GM21367 (cell line): ENCODE data around the gene ATAD3B.
"Not testable (repeated sequence)": the region's sequence is repeated elsewhere in the genome, so short reads cannot be mapped to it uniquely, and the experiment has no call there.

Source experiments
- ATAC-seq: cut with Tn5 transposase; IDR thresholded peaks from one replicate; pipeline ENCODE4 v1.9.1; 2021; ENCODE audit not compliant: unreplicated experiment

ATAD3B gene

DNA sequence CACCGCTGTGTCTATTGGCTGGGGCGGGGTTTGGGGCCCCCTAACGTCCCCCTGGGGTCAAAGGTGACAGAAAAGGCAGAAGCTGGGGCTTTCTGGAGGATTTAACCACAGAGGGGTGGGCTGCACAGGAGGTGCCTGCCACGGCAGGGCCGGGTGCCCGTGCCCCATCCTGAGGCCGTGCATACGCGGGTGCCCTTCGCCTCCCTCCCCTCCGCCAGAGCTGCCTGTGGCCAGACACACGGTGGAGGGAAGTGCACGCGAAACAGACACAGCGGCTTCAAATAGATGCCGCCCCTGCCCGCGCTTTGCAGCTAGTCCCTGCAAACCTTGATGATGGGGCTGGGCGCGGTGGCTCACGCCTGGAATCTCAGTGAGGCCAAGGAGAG is 37.9 kb downstream of the ATAD3B start:
- ATAC-seq, result not testable (repeated sequence)

- no peak for ATAC-seq
Measured at GRCh38 chr1:1510912-1511532, 39.5 kb downstream of the ATAD3B start.

DNA sequence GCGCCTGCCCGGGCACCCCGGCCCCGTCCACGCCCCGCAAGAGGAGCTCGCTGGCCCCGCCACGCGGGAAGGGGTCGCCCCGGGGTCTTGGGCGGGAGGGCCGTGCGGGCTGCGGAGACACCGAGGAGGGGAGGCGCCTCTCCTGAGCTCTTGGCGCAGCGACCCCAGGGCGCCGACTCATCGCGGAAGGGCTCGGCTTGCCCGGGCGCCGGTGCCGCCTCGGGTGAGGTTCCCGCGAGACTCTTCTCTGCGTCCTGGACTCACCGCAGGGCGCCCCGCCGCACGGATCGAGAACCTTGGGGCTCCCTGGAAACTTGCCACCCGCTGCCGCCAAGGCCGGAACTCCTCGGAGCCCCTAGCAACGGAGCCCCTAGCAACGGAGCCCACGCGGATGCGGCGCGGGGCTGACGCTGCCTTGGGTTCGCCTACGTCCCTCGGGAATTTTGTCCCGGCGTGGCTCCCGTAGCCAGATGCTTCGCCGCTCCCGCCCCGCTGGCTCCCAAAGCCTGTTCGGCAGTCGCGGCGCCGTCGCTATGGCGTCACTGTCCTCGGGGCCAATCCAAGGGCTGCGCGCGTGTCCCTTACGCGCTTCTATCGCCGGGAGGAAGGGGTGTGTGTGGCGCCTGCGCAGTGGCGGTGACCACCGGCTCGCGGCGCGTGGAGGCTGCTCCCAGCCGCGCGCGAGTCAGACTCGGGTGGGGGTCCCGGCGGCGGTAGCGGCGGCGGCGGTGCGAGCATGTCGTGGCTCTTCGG is 40.1 kb downstream of the ATAD3B start, which contains the start of gene ATAD3A:
Gene ATAD3A, plus strand, starts transcription at position 630 of the 753 bp plus-strand sequence. Its CDS starts 107 bp downstream, at position 737.
- ATAC-seq, result peak; percentile 81

- ATAC-seq, result not testable (repeated sequence)
Measured at GRCh38 chr1:1512425-1512824, 40.9 kb downstream of the ATAD3B start.

DNA sequence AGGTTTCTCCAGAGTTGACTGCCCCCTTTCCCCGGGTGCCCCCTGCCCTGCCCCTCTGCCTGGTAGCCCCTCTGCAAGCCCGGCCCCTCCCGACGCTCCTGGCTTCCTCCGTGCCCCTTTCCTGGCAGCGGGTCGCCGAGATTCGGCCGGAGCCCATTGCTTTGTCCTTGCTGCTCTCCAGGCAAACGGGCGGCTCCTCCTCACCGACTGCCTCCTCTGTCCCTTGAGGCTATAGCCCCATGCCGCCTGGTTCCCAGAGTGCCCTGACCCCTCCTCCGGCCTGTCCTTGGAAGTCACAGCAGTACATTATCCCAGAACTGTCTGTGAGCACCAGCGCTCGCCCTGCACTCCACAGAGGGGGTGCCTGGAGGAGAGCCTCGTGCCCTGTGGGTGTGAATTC is 42.1 kb downstream of the ATAD3B start:
- ATAC-seq, result not testable (repeated sequence)

- not testable (repeated sequence) for ATAC-seq
Measured at GRCh38 chr1:1514376-1514775, 42.8 kb downstream of the ATAD3B start.

DNA sequence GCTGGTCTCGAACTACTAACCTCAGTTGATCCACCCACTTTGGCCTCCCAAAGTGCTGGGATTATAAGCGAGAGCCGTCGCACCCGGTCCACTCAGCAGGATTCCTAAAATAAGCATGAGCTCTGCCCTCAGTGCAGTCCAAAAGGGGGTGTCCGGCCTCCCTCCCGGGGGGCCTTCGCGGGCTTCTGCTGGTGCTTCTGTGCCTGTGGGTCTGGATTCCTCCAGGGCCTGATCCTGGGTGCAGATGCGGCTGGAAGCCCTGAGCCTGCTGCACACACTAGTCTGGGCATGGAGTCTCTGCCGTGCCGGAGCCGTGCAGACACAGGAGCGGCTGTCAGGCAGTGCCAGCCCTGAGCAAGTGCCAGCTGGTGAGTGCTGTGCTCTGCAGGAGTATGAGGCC is 45.4 kb downstream of the ATAD3B start:
- ATAC-seq, result not testable (repeated sequence)

DNA sequence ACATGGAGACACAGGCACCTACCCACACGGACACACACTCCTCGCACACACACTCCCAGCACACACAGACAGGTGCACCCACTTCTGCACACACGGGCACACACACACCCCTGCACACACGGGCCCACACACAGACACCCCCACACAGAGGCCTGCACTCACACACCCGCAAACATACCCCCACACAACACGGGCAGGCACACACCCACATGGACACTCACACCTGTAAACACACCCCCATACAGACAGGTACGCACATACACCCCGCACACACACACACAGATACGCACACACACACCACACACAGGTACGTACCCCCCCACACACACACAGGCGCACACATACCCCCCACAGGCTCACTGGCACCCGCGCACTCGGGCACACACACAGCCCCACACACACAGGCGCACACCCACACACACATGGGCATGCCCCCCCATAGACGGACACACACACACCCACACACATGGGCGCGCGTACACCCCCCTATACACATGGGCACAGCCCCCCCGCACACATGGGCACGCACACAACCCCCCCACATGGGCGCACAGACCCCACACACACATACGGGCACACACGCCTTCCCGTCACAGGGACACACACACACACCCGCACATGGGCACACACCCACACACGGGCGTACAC is 46.5 kb downstream of the ATAD3B start:
- ATAC-seq, result no peak

DNA sequence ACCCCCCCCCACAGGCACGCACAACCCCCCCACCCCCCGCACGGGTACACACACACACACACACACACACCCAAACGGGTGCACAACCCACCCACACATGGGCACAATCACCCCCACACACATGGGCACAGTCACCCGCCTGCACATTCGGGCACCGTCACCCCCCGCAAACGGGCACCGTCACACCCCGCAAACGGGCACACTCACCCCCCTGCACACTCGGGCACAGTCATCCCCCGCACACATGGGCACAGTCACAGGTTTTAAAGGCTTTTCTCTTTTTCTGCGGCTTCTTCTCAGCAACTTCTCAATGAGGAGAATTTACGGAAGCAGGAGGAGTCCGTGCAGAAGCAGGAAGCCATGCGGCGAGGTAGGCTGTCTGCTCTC is 47.0 kb downstream of the ATAD3B start:
- not testable (repeated sequence) for ATAC-seq

GRCh38 chr1:1519805-1520505 is 48.4 kb downstream of the ATAD3B start:
- not testable (repeated sequence) for ATAC-seq

DNA sequence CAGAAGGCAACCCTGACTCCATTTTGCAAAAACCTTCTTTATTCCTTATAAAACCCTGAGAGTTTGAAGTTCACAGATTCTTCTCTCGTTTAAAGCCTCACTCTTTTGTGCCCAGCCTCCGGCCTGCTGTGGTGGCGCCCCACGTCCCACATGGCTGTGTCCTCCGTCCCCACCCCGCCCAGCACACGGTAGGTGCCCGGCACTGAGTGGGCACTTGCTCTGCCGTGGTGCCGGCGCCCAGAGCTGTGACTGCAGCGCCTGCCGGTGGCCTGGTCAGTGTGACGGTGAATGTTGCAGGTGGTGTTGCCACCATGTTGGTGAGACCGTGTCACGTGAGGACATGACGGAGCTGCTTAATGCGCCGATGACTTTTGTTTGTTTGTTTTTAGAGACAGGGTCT is 49.8 kb downstream of the ATAD3B start:
- ATAC-seq, result no peak

DNA sequence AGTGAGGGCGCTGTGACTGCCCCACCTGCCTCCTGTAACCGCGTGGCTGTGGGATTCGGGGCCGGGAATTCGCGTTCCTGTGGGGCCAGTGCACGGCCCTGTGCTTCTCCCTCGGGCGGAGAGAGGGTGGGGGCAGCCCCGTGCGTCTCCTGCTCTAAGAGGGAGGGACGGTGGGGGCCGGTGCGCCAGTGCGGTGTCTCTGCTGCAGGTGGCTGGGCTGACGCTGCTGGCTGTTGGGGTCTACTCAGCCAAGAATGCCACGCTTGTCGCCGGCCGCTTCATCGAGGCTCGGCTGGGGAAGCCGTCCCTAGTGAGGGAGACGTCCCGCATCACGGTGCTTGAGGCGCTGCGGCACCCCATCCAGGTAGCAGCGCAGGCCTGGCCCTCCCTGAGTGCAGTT is 51.0 kb downstream of the ATAD3B start:
- not testable (repeated sequence) for ATAC-seq

DNA sequence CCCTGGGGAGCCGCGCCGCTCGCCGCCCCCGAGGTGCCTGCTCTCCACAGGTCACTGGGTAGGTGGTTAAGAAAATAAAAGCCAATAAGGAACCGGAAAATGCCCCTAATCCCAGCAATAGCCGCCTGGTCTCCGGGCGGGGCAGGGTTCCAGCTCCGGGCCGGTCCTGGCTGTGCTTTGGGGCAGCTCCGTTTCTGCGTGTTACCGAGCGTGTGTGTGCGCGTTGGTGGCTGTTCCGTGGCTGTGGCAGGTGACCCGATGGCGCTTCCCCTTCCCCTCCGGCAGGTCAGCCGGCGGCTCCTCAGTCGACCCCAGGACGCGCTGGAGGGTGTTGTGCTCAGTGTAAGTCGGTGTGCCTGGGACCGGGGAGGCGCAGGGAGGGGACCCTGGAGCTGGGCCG is 51.7 kb downstream of the ATAD3B start:
- not testable (repeated sequence) for ATAC-seq

GRCh38 chr1:1523651-1524050 is 52.1 kb downstream of the ATAD3B start:
- not testable (repeated sequence) for ATAC-seq

GRCh38 chr1:1524750-1525383 is 53.3 kb downstream of the ATAD3B start:
- ATAC-seq, result not testable (repeated sequence)

DNA sequence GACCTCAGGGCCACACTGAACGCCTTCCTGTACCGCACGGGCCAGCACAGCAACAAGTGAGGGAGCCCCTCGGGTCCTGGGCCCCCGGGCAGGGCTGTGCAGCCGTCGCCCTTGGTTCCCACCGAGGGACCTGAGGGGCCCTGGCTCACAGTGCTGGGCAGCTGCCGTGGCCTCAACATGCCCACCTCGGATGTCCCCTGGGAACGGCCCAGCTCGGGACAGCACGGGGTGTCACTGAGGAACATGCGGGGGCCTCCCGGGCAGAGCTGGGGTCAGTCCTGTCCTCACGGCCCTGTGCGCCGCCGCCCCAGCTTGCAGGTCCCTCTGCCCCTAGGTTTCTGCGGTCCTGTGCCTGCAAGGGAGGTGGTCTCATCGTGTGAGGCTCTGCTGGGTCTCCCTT is 54.9 kb downstream of the ATAD3B start:
- not testable (repeated sequence) for ATAC-seq

DNA sequence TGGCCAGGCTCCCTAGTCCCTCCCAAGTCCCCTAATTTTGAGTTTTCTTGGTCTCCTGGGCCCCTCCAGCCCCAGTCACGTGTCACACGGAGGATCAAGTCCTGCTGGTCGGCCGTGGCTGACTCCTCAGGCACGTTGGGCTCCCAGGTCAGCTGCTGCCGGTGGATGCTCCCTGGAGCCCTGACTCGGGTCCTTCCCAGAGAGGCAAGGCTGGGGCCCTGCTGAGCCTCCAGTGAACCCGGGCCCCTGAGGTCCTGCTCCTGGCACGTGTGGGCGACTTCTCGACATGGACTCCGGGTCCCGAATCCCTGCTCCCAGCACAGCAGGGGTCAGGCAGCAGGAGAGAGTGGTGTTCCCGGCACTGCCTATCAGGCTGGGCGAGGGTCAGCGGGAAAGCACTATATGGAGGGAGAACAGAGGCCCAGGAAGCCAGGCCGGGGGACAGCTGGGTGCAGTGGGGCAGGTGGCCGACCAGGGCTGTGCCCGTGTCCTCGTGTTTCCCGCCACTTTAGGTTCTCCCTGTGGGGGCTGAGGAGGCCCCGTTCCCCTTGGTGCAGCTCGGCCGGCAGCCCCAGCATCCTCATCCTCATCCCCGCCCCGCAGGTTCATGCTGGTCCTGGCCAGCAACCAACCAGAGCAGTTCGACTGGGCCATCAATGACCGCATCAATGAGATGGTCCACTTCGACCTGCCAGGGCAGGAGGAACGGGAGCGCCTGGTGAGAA is 55.7 kb downstream of the ATAD3B start:
- no peak for ATAC-seq

DNA sequence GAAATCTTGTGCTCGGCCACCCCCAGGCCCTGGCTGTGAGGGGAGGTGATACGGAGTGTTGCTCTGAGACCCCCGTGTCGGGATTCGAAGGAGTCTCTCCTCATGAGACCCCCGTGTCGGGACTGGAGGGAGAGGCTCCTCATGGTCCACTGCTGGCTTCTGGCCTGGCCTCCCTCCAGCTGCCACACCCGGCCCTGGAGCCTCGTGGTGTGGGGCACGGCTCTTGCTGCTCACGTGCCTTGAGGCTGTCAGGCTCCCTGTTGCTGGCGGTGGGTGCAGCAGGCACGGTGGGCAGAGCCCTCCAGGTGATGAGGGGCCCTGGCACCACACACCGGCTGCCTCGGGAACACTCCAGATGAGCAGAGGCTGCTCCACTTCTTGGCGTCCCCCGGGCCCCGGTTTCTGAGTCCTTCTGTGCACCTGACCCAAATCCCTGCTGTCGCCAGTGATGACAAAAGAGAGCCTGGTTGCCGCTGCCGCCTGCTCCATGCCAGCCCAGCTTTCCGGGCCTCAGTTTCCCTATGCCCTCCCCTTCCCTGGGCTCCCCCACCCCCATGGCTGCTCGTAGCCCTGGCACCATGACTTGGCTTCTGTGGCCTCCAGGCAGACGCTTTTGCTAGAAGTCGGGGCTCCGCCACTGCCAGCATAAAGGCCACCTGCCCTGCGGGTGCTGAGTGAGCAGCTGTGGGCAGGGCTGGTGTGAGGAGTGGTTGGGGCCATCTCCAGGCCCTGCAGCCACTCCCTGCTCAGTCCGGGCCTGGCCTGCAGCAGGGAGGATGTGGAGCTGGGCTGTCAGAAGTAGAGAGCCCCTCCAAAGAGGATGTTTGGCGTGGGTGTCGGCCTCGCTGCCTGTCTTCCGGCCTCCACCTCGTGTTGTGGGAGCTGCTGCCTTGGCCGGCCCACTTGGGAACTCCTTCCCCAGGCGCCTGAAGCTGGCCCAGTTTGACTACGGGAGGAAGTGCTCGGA is 57.0 kb downstream of the ATAD3B start:
- ATAC-seq, result no peak

GRCh38 chr1:1529321-1529720 is 57.8 kb downstream of the ATAD3B start:
- no peak for ATAC-seq
